ENCODE measurements around the gene DNAH10.
A peak's percentile ranks its signal among the peaks of the same experiment; 100 is the strongest.

The DNAH10 gene

GRCh38 chr12:123889848-123890535, 127.9 kb downstream of the DNAH10 start:
- no peak for DNase-seq

- DNase-seq = no peak
Measured at GRCh38 chr12:123890536-123890902, 128.4 kb downstream of the DNAH10 start.

- DNase-seq = no peak
Measured at GRCh38 chr12:123891011-123891410, 128.9 kb downstream of the DNAH10 start.

GRCh38 chr12:123891516-123892179, 129.5 kb downstream of the DNAH10 start:
- DNase-seq = no peak

DNA sequence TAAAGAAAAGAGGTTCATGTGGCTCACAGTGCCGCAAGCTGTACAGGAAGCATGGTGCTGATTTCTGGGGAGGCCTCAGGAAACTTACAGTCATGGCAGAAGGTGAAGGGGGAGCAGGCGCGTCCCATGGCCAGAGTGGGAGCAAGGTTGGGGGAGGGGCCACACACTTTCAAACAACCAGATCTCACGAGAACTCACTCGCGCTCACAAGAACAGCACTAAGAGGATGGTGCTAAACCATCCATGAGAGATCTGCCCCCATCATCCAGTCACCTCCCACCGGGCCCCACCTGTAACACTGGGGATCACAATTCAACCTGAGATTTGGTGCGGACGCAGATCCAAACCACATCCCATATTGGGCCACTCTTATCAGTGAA, 130.1 kb downstream of the DNAH10 start:
- no peak for DNase-seq

- no peak for DNase-seq
Measured at GRCh38 chr12:123892853-123893252, 130.8 kb downstream of the DNAH10 start.

DNA sequence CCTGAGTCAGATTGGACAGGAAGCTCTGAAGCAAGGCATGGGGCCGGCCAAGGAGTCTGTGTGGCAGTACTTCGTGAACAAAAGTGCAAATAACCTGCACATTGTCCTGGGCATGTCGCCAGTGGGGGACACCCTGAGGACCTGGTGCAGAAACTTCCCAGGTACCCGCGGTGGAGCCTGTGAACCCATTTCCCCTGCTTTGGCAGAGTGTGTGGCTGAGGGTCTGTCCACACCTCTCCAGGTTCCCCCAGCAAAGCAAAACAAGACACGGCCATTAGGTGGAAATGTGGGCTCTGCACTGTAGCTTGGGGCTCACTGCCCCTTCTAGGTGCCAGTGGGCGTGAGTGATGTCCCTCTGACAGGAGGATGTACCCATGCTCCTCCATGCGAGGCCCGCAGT, 131.2 kb downstream of the DNAH10 start:
- no peak for DNase-seq

- no peak for DNase-seq
Measured at GRCh38 chr12:123894823-123895345, 132.8 kb downstream of the DNAH10 start.

- no peak for DNase-seq
Measured at GRCh38 chr12:123895451-123895850, 133.3 kb downstream of the DNAH10 start.

DNA sequence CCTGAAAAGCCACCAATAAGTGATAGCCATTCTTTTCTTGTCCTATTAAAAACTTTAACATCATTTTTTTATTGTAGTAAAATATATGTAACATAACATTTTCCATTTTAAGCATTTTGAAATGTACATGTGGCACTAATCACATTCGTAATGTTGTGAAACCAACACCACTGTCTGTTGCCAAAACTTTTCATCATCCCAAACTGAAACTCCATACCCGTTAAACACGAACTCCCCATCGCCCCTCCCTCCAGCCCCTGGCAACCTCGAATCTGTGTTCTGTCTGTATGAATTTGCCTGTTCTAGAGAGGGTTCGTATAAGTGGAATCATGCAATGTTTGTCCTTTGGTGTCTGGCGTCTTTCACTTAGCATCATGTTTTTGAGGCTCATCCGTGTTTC, 134.7 kb downstream of the DNAH10 start:
- DNase-seq = no peak

GRCh38 chr12:123897221-123897620, 135.1 kb downstream of the DNAH10 start:
- DNase-seq = no peak

DNA sequence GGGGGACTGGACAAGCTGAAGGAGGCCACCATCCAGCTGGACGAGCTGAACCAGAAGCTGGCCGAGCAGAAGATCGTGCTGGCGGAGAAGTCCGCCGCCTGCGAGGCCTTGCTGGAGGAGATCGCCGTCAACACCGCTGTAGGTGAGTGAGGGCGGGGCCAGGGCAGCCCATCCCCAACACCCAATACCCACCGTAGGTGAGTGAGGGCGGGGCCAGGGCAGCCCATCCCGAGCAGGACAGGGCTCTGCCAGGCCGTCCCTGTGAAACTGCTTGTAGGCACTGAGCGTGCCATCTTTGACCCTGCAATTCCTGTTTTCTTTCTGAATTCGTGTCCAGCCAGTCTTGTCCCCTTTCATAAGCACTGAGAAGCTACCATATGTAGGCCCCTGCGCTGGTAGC, 136.6 kb downstream of the DNAH10 start:
- no peak for DNase-seq

- DNase-seq = no peak
Measured at GRCh38 chr12:123899368-123899767, 137.3 kb downstream of the DNAH10 start.

GRCh38 chr12:123900871-123901376, 138.8 kb downstream of the DNAH10 start:
- DNase-seq = no peak

GRCh38 chr12:123902821-123903220, 140.7 kb downstream of the DNAH10 start:
- no peak for DNase-seq

DNA sequence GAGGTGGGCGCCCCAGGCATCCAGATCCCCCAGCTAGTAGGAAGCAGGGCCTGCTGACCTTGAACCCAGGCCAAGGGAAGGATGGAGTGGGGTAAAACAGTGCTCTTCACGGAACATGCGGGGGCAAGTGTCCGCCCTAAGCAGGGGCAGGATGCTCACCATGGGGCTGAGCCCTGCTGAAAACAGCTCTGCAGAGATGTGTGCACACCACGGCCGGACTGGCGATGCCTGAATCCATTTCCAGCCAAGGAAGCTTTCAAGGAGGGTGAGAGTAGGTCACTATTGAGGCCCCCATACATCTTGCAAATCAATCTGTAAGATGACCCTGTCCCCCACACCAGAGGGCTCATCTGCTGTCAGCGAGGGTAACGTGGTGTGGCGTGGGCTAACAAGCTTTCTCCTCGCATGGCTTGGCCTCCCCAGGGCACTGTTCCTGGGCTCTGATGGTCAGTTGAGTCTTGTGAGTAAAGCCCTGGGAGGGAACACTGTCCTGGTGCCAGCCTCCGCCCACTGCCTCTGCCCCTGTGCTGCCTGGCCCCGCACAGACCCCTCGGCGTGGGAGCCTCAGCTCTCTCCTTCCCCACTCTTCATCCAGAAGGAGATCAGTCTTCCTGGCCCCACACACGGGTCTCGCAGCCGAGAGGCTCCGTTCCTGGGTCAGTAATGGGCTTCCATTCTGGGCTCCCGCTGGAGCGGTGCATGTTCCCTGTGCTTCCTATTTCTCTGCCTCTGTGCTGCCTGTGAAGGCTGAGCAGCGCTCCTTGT, 141.4 kb downstream of the DNAH10 start:
- no peak for DNase-seq

GRCh38 chr12:123905319-123905925, 143.3 kb downstream of the DNAH10 start:
- peak; percentile 61 for DNase-seq

GRCh38 chr12:123906711-123907420, 144.8 kb downstream of the DNAH10 start:
- no peak for DNase-seq

DNA sequence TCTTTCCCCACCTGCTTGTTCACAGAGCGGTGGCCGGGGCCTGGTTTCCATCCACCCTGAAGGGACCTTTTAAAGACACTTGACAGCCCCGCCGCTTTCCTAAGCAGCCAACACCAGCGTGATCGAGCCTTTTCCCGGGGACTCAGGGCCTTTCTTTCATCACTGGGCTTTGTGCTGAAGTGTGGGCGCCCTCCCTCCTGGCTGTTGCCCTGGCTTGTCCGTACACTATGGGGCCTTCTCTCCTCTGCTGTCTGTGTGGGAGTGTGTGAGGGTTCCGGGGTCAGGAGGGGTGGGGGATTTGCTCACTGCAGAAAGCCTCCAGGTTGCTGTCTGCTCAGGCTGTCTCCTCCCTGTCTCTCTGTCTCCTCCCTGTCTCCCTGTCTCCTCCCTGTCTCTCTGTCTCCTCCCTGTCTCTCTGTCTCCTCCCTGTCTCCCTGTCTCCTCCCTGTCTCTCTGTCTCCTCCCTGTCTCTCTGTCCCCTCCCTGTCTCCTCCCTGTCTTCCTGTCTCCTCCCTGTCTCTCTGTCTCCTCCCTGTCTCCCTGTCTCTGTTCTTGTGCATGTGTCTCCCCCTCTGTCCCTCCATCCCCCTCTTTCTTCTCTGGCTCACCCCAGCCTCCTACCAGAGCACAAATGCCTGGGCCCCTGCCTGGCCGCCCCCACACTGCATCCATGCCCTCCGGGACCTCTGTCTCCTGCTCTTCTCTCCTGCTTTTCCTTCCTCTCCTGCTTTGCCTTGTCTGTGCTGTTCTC, 145.8 kb downstream of the DNAH10 start:
- DNase-seq = no peak

- DNase-seq = no peak
Measured at GRCh38 chr12:123908884-123909725, 147.0 kb downstream of the DNAH10 start.

DNA sequence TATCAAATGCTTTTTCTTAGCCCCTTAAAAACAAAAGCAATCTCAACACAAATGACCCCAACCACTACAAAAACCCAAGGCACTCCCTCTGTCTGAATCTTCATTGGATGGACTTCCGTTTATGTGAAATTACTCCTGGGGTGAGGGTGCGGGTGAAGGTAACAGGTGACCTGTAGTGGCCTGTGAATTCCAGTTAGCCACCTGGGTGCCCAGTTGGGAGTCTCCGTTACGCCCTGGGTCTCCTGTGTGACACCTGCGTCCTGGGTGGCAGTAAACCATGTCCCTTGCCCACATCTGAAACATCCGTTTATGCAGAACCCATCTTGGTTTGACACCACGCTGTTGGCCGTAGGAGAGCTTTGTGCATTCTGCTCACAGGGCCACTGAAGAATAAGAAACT, 148.0 kb downstream of the DNAH10 start:
- DNase-seq = no peak

Data from activated naive CD4-positive, alpha-beta T cell treated with anti-CD3 and anti-CD28 coated beads, Interleukin-2, amount 50 U/mL, for 16 hours (primary cell).